Astrocyte (in vitro differentiated cells and primary cell): ENCODE measurements around the gene BLVRA. TPM values are rescaled to one million over a fixed set of nuclear protein-coding genes. Genes with fewer than 3 reads are reported as not detected.
"Not testable (repeated sequence)": the region's sequence is repeated elsewhere in the genome, so short reads cannot be mapped to it uniquely, and the experiment has no call there.

Experiments used
- DNase-seq: peaks from one replicate; pipeline ENCODE4 v3.0.0-alpha.2; 2010; ENCODE audit warnings: low read depth
- FAIRE-seq: peaks from 2 replicates; lab custom pipeline; 2011; peaks lifted over from hg19 to GRCh38; lab: Jason Lieb, UNC
- H2AFZ ChIP-seq: 2 replicates; pipeline ENCODE4 v1.6.0; 2012; ENCODE audit warnings: low read depth, low read length, inconsistent platforms
- H3K27ac ChIP-seq: 2 replicates; pipeline ENCODE4 v1.5.1; 2011; ENCODE audit warnings: low read depth, low read length, inconsistent platforms
- H3K27me3 ChIP-seq: 2 replicates; pipeline ENCODE4 v1.6.0; 2011; ENCODE audit warnings: low read length, inconsistent platforms; ENCODE audit not compliant: insufficient read depth
- H3K36me3 ChIP-seq: 2 replicates; pipeline ENCODE4 v1.5.1; 2011; ENCODE audit warnings: low read length, inconsistent platforms; ENCODE audit not compliant: insufficient read depth
- H3K4me1 ChIP-seq: 2 replicates; pipeline ENCODE4 v1.5.1; 2011; ENCODE audit warnings: low read length, inconsistent platforms; ENCODE audit not compliant: insufficient read depth
- H3K4me2 ChIP-seq: 2 replicates; pipeline ENCODE4 v1.6.0; 2012; ENCODE audit warnings: low read length, inconsistent platforms
- H3K4me3 ChIP-seq: 2 replicates; pipeline ENCODE4 v1.5.1; 2011; ENCODE audit warnings: low read depth, mild to moderate bottlenecking, low read length, inconsistent platforms; ENCODE audit not compliant: insufficient read depth
- H3K79me2 ChIP-seq: 2 replicates; pipeline ENCODE4 v1.6.0; 2012; ENCODE audit warnings: mild to moderate bottlenecking, low read length, inconsistent platforms; ENCODE audit not compliant: insufficient read depth
- H3K9ac ChIP-seq: 2 replicates; pipeline ENCODE4 v1.6.0; 2012; ENCODE audit warnings: mild to moderate bottlenecking, low read length, inconsistent platforms
- H3K9me3 ChIP-seq: 2 replicates; pipeline ENCODE4 v1.5.1; 2012; ENCODE audit warnings: low read depth, mild to moderate bottlenecking, low read length, inconsistent platforms; ENCODE audit not compliant: insufficient read depth
- H4K20me1 ChIP-seq: 2 replicates; pipeline ENCODE4 v1.6.0; 2012; ENCODE audit warnings: low read length, inconsistent platforms; ENCODE audit not compliant: insufficient read depth
- H3K27ac Mint-ChIP-seq: one replicate; pipeline ENCODE4 v1.8.0; 2021; ENCODE audit warnings: mild to moderate bottlenecking, mixed read lengths; ENCODE audit not compliant: unreplicated experiment
- H3K27me3 Mint-ChIP-seq: one replicate; pipeline ENCODE4 v1.8.0; 2021; ENCODE audit warnings: low read depth, mixed read lengths; ENCODE audit not compliant: unreplicated experiment
- H3K36me3 Mint-ChIP-seq: one replicate; pipeline ENCODE4 v1.8.0; 2021; ENCODE audit warnings: low read depth, mixed read lengths; ENCODE audit not compliant: unreplicated experiment
- H3K4me1 Mint-ChIP-seq: one replicate; pipeline ENCODE4 v1.8.0; 2021; ENCODE audit warnings: low read depth, mixed read lengths; ENCODE audit not compliant: unreplicated experiment
- H3K4me3 Mint-ChIP-seq: one replicate; pipeline ENCODE4 v1.8.0; 2021; ENCODE audit warnings: mild to moderate bottlenecking, moderate library complexity, mixed read lengths; ENCODE audit not compliant: unreplicated experiment
- H3K9me3 Mint-ChIP-seq: one replicate; pipeline ENCODE4 v1.8.0; 2021; ENCODE audit warnings: mild to moderate bottlenecking, mixed read lengths; ENCODE audit not compliant: unreplicated experiment
- CTCF ChIP-seq: IDR thresholded peaks from 2 replicates; pipeline ENCODE4 v1.5.1; 2011; ENCODE audit warnings: low read depth, mild to moderate bottlenecking, inconsistent platforms, low read length, moderate library complexity; ENCODE audit not compliant: insufficient read depth
- EZH2 ChIP-seq: IDR thresholded peaks from 2 replicates; pipeline ENCODE4 v1.6.1; 2012; ENCODE audit warnings: mild to moderate bottlenecking, low read length, inconsistent platforms; ENCODE audit not compliant: insufficient read depth
- total RNA-seq: library from RNA; stranded (reverse); gene quantifications from 2 replicates; pipeline ENCODE4 v1.2.1, GENCODE V29; 2021

Gene BLVRA
- total RNA-seq, 1 donor from 2014 or later = 48.9 TPM

- no peak overlapping the region for H3K4me2 ChIP-seq
- H3K4me1 Mint-ChIP-seq = no peaks in the 10 kb centered on the region
- no peak overlapping the region for H3K27ac Mint-ChIP-seq
- peaks cover 19% of the 10 kb centered on the region for H3K27me3 ChIP-seq
- H2AFZ ChIP-seq = no peak overlapping the region
- TF ChIP-seq CTCF (no peak), EZH2 (no peak)
- no peak overlapping the region for H3K4me3 Mint-ChIP-seq
- H3K36me3 Mint-ChIP-seq = peaks cover 2% of the 10 kb centered on the region
- H3K9me3 Mint-ChIP-seq = peaks cover 8% of the 10 kb centered on the region
- H3K36me3 ChIP-seq = no peaks in the 10 kb centered on the region
- DNase-seq = no peak
- no peaks in the 10 kb centered on the region for H3K4me1 ChIP-seq
- H3K27me3 Mint-ChIP-seq = peaks cover 14% of the 10 kb centered on the region
- H4K20me1 ChIP-seq = no peaks in the 10 kb centered on the region
- no peak overlapping the region for H3K9ac ChIP-seq
- no peaks in the 10 kb centered on the region for H3K9me3 ChIP-seq
- FAIRE-seq = no peak
- no peak overlapping the region for H3K27ac ChIP-seq
- no peak overlapping the region for H3K4me3 ChIP-seq
- H3K79me2 ChIP-seq = no peaks in the 10 kb centered on the region
These were observed 66.9 kb downstream of the BLVRA start for GRCh38 chr7:43825391-43825808.

- peaks cover 20% of the 10 kb centered on the region for H3K9me3 Mint-ChIP-seq
- H3K79me2 ChIP-seq, H3K9ac ChIP-seq, H3K4me2 ChIP-seq, FAIRE-seq, H3K36me3 Mint-ChIP-seq, H3K27ac ChIP-seq, H3K27ac Mint-ChIP-seq, H3K27me3 Mint-ChIP-seq, H3K4me1 Mint-ChIP-seq, H3K4me3 ChIP-seq, DNase-seq, H3K36me3 ChIP-seq, H3K4me3 Mint-ChIP-seq, H3K9me3 ChIP-seq, H2AFZ ChIP-seq, H4K20me1 ChIP-seq, H3K4me1 ChIP-seq: not testable (repeated sequence)
- peaks cover 11% of the 10 kb centered on the region for H3K27me3 ChIP-seq
These were observed 72.4 kb downstream of the BLVRA start for GRCh38 chr7:43830917-43831316.

GRCh38 chr7:43834463-43835251 lies 76.2 kb downstream of the BLVRA start:
- Mint-ChIP-seq H3K27ac (no peak overlapping the region), H3K4me1 (no peaks in the 10 kb centered on the region), H3K27me3 (no peaks in the 10 kb centered on the region), H3K36me3 (no peaks in the 10 kb centered on the region), H3K9me3 (peaks cover 17% of the 10 kb centered on the region), H3K4me3 (no peak overlapping the region)
- Histone ChIP-seq H3K27ac (no peak overlapping the region), H3K4me2 (no peak overlapping the region), H3K79me2 (no peaks in the 10 kb centered on the region), H3K4me3 (no peak overlapping the region), H4K20me1 (no peaks in the 10 kb centered on the region), H2AFZ (no peak overlapping the region), H3K9me3 (peaks cover 3% of the 10 kb centered on the region), H3K4me1 (no peaks in the 10 kb centered on the region), H3K36me3 (no peaks in the 10 kb centered on the region), H3K9ac (no peak overlapping the region), H3K27me3 (no peaks in the 10 kb centered on the region)
- no peak for FAIRE-seq
- TF ChIP-seq EZH2 (no peak), CTCF (no peak)
- DNase-seq = peak; percentile 10
